Peyer's patch (tissue), 4 donors: ENCODE measurements around the gene IQCH. TPM values are rescaled to one million over a fixed set of nuclear protein-coding genes. Genes with fewer than 3 reads are reported as not detected.

Source experiments
- DNase-seq, 3 donors: peaks; one replicate each; pipeline ENCODE4 v3.0.0-alpha.2; 2017 to 2019
- H3K27ac ChIP-seq, 4 donors: fragments of 200-600 bp; sonication (generic); one replicate each; pipeline ENCODE4 v1.5.1; 2016 to 2019
- H3K27me3 ChIP-seq, 2 donors: fragments of 200-600 bp; sonication (generic); one replicate each; pipeline ENCODE4 v1.5.1; 2019
- H3K36me3 ChIP-seq, 3 donors: fragments of 200-600 bp; sonication (generic); one replicate each; pipeline ENCODE4 v1.5.1; 2016 to 2019
- H3K4me1 ChIP-seq, 4 donors: fragments of 200-600 bp; sonication (generic); one replicate each; pipeline ENCODE4 v1.5.1; 2016 to 2019
- H3K4me3 ChIP-seq, 4 donors: fragments of 200-600 bp; sonication (generic); 1 replicate in 3 of 4; 2 replicates in 1 of 4; pipeline ENCODE4 v1.5.1; 2016 to 2019; ENCODE audit warnings: mild to moderate bottlenecking in 1 of 4
- H3K9me3 ChIP-seq, 4 donors: fragments of 200-600 bp; sonication (generic); one replicate each; pipeline ENCODE4 v1.5.1; 2016 to 2019; ENCODE audit warnings: mild to moderate bottlenecking in 1 of 4
- POLR2A ChIP-seq, 2 donors: fragments of 450-650 bp; IDR thresholded peaks; one replicate each; pipeline ENCODE4 v1.5.1; 2017; ENCODE audit warnings: antibody characterized with exemption in 2 of 2, mild to moderate bottlenecking in 2 of 2, moderate library complexity in 2 of 2
- total RNA-seq, 4 donors: library from RNA; depleted of rRNA; stranded (reverse); fragments of >200 nt; gene quantifications; one replicate each; pipeline ENCODE4 v1.1.0, GENCODE V29; 2016
- TF ChIP-seq, protein P1 (sequence below), 6 experiments: fragments of 450-650 bp in 4 of 6; fragments of 200-600 bp in 2 of 6; sonication (generic) in 1 of 6; IDR thresholded peaks; one replicate each; pipeline ENCODE4 v1.5.1; 2017 to 2019; ENCODE audit warnings: antibody characterized with exemption in 6 of 6, mild to moderate bottlenecking in 3 of 6, moderate library complexity in 1 of 6

Gene IQCH
- total RNA-seq, 4 donors from 2014 or later, result 0.53 to 1.2 (median 0.88) TPM

DNA sequence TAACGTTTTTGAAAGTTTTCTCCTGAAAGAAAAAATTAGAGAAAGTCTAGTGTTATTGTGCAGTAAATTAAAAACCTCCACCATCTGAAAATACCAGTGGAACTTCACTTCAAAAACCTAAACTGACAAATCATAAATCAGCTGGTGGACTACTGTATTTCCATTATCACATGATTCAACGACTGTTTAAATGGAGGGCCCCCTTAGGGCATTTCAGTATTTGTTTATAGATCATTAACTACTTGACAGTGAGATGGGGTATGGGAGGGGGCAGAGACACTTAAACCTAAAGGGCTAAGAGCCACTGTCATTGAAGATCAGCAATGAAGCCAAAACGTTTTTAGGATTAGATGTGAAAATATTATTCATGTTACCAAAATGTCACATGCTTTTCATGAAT, 257.6 kb downstream of the IQCH start:
- TF ChIP-seq, protein P1, sequence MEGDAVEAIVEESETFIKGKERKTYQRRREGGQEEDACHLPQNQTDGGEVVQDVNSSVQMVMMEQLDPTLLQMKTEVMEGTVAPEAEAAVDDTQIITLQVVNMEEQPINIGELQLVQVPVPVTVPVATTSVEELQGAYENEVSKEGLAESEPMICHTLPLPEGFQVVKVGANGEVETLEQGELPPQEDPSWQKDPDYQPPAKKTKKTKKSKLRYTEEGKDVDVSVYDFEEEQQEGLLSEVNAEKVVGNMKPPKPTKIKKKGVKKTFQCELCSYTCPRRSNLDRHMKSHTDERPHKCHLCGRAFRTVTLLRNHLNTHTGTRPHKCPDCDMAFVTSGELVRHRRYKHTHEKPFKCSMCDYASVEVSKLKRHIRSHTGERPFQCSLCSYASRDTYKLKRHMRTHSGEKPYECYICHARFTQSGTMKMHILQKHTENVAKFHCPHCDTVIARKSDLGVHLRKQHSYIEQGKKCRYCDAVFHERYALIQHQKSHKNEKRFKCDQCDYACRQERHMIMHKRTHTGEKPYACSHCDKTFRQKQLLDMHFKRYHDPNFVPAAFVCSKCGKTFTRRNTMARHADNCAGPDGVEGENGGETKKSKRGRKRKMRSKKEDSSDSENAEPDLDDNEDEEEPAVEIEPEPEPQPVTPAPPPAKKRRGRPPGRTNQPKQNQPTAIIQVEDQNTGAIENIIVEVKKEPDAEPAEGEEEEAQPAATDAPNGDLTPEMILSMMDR (IDR thresholded peaks at IDR 0.05), result no peak
- no peak for TF ChIP-seq POLR2A (IDR thresholded peaks at IDR 0.05)

DNA sequence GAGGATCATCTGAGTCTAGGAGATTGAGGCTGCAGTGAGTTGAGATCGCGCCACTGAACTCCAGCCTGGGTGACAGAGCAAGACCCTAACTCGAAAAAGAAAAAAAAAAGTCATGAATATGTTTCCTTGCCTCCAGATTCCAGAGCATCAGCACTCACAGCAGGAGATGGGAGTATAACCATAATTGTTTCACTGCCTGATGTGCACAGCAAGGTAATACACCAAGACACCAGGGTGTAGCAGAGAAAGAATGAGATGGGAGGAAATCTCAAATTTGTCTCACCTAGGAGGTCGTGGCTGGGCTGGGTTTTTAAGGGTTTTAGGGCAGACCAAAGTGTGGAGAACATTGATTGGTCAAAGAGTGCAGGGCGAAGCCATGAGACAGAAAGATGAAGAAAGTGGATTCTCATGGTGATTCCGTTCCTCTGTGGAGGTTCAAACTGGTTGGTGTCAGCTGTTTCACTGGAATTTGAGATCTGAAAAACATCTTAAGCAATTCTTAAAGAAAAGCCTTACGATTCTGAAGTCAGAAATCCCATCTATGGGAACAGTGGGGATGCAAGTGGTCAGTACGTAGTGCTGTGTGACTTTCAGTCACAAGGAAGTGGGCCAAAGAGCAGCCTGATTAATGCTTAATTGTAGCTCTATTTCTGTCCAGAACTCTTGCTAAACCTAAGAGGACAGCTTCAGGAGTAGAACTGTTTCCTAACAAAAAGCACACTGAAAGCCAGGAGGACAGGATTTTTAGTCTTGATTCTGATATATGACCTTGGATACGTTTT, 258.5 kb downstream of the IQCH start:
- Histone ChIP-seq H3K4me3 (no peak overlapping the region), H3K4me1 (no peaks in the 10 kb centered on the region), H3K36me3 (peaks cover 0 to 10% (median 0%) of the 10 kb centered on the region in 3 donors), H3K9me3 (no peaks in the 10 kb centered on the region), H3K27ac (no peak overlapping the region), H3K27me3 (no peaks in the 10 kb centered on the region)
- no peak for TF ChIP-seq POLR2A (IDR thresholded peaks at IDR 0.05)
- TF ChIP-seq, protein P1 (IDR thresholded peaks at IDR 0.05), result no peak
- no peak for DNase-seq

More for the DNA sequence above, 257.6 kb downstream of the IQCH start:
- Histone ChIP-seq H3K27ac (no peak overlapping the region), H3K9me3 (no peaks in the 10 kb centered on the region), H3K36me3 (peaks cover 0 to 10% (median 0%) of the 10 kb centered on the region in 3 donors), H3K4me3 (no peak overlapping the region), H3K27me3 (no peaks in the 10 kb centered on the region), H3K4me1 (no peaks in the 10 kb centered on the region)
- no peak for DNase-seq

DNA sequence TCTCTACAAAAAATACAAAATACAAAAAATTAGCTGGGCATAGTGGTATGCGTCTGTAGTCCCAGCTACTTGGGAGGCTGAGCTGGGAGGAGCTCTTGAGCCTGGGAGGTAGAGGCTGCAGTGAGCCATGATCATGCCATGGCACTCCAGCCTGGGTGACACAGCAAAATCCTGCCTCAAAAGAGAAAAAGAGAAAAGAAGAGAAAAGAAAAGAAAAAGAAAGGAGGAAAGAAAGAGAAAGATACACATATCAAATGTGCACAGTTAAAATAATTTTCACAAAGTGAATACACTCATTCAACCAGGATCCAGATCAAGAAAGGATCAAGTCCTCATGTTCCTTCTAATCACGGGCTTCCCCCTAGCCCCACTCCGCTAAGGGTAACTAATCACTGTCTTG, 260.5 kb downstream of the IQCH start:
- Histone ChIP-seq H3K4me3 (no peak overlapping the region), H3K4me1 (no peaks in the 10 kb centered on the region), H3K36me3 (peaks cover 0 to 10% (median 0%) of the 10 kb centered on the region in 3 donors), H3K27ac (no peak overlapping the region), H3K9me3 (no peaks in the 10 kb centered on the region), H3K27me3 (no peaks in the 10 kb centered on the region)
- no peak for DNase-seq
- TF ChIP-seq, protein P1 (IDR thresholded peaks at IDR 0.05), result no peak
- no peak for TF ChIP-seq POLR2A (IDR thresholded peaks at IDR 0.05)

DNA sequence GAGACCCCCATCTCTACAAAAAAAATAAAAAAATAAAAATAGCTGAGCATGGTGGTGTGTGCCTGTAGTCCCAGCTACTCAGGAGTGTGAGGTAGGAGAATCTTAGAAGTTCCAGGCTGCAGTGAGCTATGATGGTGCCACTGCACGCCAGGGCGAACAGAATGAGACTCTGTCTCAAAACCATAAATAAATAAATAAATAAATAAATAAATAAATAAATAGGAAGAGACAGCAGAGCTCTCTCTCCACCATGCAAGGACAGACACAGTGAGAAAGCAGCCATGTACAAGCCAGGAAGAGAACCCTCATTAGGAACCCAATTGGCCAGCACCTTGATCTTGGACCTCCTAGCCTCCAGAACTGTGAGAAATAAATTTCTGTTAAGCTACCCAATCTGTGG, 261.0 kb downstream of the IQCH start:
- no peak for DNase-seq
- no peak for TF ChIP-seq POLR2A (IDR thresholded peaks at IDR 0.05)
- TF ChIP-seq, protein P1 (IDR thresholded peaks at IDR 0.05), result no peak

DNA sequence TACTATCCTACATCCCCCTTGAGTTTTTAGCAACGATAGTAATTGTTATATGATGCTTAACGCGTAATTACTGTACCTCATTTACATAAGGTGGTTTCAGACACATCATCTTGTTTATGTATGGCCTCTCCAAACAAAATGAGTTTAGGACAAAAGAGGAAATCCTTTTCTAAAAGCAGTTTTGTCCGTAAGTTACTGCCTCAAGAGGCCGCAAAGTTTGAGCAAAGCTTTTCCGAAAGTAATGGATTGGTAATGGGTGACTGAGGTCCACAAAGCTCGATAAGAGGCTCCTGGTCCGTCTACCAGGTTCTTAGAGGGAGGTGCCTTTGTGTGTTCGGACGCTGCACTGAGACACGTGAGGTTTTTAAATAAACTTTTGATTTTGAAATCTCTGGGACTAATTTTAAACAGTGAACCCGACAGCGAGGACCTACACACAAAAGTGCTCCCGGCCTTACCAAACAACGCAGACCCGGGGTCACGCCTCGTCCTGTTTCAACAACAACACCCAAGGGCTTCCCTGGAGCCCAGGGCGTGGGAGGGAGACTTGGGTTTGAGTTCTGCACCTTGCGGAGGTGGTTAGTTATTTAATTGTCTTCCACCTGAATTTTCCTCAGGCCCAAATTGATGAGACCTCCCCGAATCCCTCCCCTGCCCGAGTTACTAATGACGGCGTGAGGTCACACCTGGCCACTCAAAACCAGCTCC, 265.9 kb downstream of the IQCH start:
- DNase-seq, result no peak
- H3K4me3 ChIP-seq, result peak overlapping the region; percentile 73 to 85 (median 76)
- peak overlapping the region; percentile 93 to 98 (median 96) for H3K27ac ChIP-seq
- H3K9me3 ChIP-seq, result no peaks in the 10 kb centered on the region
- TF ChIP-seq, protein P1 (IDR thresholded peaks at IDR 0.05), result no peak
- TF ChIP-seq POLR2A (IDR thresholded peaks at IDR 0.05), result peak in 1 of 2 donors; percentile 41
- peaks cover 0 to 11% (median 0%) of the 10 kb centered on the region in 4 donors for H3K4me1 ChIP-seq
- H3K36me3 ChIP-seq, result no peaks in the 10 kb centered on the region
- H3K27me3 ChIP-seq, result no peaks in the 10 kb centered on the region

More for the DNA sequence above, 261.0 kb downstream of the IQCH start:
- H3K4me1 ChIP-seq, result no peaks in the 10 kb centered on the region
- H3K36me3 ChIP-seq, result peaks cover 0 to 10% (median 0%) of the 10 kb centered on the region in 3 donors
- no peak overlapping the region for H3K27ac ChIP-seq
- H3K27me3 ChIP-seq, result no peaks in the 10 kb centered on the region
- H3K4me3 ChIP-seq, result no peak overlapping the region
- no peaks in the 10 kb centered on the region for H3K9me3 ChIP-seq
